Fibroblast of lung (primary cell): ENCODE data around the gene PDE4D.

ENCODE experiments used
- EZH2 ChIP-seq: IDR thresholded peaks from 2 replicates; pipeline ENCODE4 v1.5.1; 2012; ENCODE audit warnings: low read length, control low read depth, mild to moderate bottlenecking; ENCODE audit errors: missing control alignments
- TF ChIP-seq, protein P1 (sequence below), 2 donors: IDR thresholded peaks in 1 of 2; conservative IDR thresholded peaks in 1 of 2; 1 replicate in 1 of 2; 2 replicates in 1 of 2; pipeline ENCODE4 v1.5.1; 2011 to 2012; ENCODE audit warnings: low read length in 2 of 2, control low read depth in 1 of 2, inconsistent platforms in 1 of 2, low read depth in 1 of 2, mild to moderate bottlenecking in 1 of 2

DNA sequence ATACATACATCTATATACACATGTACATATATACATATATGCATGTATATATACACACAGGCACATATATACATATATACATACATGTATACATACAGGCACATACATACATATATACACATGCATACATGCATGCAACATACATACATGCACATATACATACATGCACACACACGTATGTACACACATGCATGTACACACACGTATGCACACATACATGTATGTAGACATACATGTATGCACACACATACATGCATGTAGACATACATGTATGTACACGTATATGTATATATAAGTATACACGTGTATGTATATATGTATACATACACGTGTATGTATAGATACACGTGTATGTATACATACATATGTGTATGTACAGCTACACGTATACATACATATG lies 693.7 kb downstream of the PDE4D start:
- TF ChIP-seq, protein P1, sequence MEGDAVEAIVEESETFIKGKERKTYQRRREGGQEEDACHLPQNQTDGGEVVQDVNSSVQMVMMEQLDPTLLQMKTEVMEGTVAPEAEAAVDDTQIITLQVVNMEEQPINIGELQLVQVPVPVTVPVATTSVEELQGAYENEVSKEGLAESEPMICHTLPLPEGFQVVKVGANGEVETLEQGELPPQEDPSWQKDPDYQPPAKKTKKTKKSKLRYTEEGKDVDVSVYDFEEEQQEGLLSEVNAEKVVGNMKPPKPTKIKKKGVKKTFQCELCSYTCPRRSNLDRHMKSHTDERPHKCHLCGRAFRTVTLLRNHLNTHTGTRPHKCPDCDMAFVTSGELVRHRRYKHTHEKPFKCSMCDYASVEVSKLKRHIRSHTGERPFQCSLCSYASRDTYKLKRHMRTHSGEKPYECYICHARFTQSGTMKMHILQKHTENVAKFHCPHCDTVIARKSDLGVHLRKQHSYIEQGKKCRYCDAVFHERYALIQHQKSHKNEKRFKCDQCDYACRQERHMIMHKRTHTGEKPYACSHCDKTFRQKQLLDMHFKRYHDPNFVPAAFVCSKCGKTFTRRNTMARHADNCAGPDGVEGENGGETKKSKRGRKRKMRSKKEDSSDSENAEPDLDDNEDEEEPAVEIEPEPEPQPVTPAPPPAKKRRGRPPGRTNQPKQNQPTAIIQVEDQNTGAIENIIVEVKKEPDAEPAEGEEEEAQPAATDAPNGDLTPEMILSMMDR (conservative IDR thresholded peaks at IDR 0.05 in 1 of 2, IDR thresholded peaks at IDR 0.05 in 1 of 2; ENCODE audit: low read depth in 1 of 2, low read length in 2 of 2): no peak
- TF ChIP-seq EZH2: no peak
